ENCODE measurements around the gene ACOX1. TPM values are rescaled to one million over a fixed set of nuclear protein-coding genes. Genes with fewer than 3 reads are reported as not detected.

Gene ACOX1
- polyA plus RNA-seq, 1 donor (not counting 4 experiments of a cell fraction or from before 2014, with no cell fraction given), result 31.8 TPM

DNA sequence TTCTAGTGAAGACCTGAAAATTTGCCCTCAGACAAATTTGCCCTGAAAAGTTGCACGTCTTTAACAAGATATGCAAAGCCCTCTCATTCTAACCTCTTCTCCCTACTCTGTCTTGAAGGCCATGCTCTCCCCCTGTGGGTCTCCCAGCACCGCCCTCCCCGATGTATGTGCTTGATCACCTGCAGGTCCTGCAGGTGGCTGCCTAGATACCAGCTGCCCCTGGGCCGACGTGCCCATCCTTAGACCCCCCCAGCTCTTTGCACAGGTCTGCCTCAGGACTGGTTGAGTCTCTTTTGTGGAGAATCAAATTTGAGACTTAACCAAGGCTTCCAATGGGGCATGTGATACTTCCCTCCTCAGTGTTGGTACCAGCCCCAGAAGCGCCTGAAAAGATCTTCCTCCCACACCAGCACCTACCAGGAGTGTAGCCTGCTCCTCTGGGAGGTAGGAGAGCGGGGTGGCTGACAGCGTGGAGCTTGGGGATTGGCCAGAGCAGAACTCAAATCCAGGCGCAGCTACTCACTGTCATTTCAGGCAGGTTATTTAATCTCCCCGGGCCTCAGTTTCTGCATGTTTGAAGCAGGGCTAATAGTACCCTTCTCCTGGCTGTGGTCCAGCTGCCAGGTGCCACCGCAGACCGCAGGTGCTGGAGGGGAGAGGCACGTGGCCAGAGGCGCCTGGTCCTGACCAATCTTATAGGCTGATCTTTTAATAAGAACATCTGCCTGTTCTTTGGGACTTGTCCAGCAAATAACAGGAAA, 69.7 kb downstream of the ACOX1 start:
- peaks cover 3% of the 10 kb centered on the region for H3K79me2 ChIP-seq (ENCODE audit: control insufficient read depth, insufficient read depth, low read length)
- TF ChIP-seq EZH2 (IDR thresholded peaks at IDR 0.05; ENCODE audit: low read length), result no peak
- TF ChIP-seq, protein P1, sequence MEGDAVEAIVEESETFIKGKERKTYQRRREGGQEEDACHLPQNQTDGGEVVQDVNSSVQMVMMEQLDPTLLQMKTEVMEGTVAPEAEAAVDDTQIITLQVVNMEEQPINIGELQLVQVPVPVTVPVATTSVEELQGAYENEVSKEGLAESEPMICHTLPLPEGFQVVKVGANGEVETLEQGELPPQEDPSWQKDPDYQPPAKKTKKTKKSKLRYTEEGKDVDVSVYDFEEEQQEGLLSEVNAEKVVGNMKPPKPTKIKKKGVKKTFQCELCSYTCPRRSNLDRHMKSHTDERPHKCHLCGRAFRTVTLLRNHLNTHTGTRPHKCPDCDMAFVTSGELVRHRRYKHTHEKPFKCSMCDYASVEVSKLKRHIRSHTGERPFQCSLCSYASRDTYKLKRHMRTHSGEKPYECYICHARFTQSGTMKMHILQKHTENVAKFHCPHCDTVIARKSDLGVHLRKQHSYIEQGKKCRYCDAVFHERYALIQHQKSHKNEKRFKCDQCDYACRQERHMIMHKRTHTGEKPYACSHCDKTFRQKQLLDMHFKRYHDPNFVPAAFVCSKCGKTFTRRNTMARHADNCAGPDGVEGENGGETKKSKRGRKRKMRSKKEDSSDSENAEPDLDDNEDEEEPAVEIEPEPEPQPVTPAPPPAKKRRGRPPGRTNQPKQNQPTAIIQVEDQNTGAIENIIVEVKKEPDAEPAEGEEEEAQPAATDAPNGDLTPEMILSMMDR (optimal IDR thresholded peaks at IDR 0.05 in 1 of 3, IDR thresholded peaks at IDR 0.05 in 1 of 3, conservative IDR thresholded peaks at IDR 0.05 in 1 of 3; ENCODE audit: extremely low read depth in 1 of 3, insufficient read depth in 2 of 3, low read length in 3 of 3), result no peak
- H3K4me1 ChIP-seq (ENCODE audit: control insufficient read depth, extremely low read depth, insufficient read depth, low read length), result peaks cover 29% of the 10 kb centered on the region
- H2AFZ ChIP-seq (ENCODE audit: control insufficient read depth, low read length), result no peak overlapping the region
- no peaks in the 10 kb centered on the region for H3K9me3 ChIP-seq (ENCODE audit: control insufficient read depth, low read depth, low read length)
- dilution Hi-C loops (cut with MboI; ENCODE audit: extremely low pct_ligation_motif_present, low sequenced_read_pairs), result no loop called here
- H3K27me3 ChIP-seq (ENCODE audit: control insufficient read depth, extremely low read depth, insufficient read depth, low read length), result no peaks in the 10 kb centered on the region
- H3K4me2 ChIP-seq (ENCODE audit: control insufficient read depth, extremely low read depth, insufficient read depth, low read depth, low read length), result peak overlapping the region; percentile 65
- peaks cover 2% of the 10 kb centered on the region for H3K9me1 ChIP-seq (ENCODE audit: control insufficient read depth, extremely low read depth, insufficient read depth, low read length)
- no peak overlapping the region for H3K4me3 ChIP-seq (ENCODE audit: control insufficient read depth in 2 of 3, extremely low read depth in 1 of 3, insufficient read depth in 2 of 3, low read depth in 1 of 3, low read length in 3 of 3)
- H3K27ac ChIP-seq (ENCODE audit: control insufficient read depth, insufficient read depth, low read length), result no peak overlapping the region
- DNase-seq (ENCODE audit: low read depth, low spot score) (no peak), FAIRE-seq (peak; percentile 9)
- no peak overlapping the region for H3K9ac ChIP-seq (ENCODE audit: control insufficient read depth, extremely low read depth, insufficient read depth, low read length)
- peaks cover 0 to 5% of the 10 kb centered on the region in 2 experiments for H3K36me3 ChIP-seq (ENCODE audit: control insufficient read depth in 2 of 2, extremely low read depth in 1 of 2, insufficient read depth in 2 of 2, low read length in 2 of 2)
- H4K20me1 ChIP-seq (ENCODE audit: control insufficient read depth, extremely low read depth, insufficient read depth, low read length), result no peaks in the 10 kb centered on the region

DNA sequence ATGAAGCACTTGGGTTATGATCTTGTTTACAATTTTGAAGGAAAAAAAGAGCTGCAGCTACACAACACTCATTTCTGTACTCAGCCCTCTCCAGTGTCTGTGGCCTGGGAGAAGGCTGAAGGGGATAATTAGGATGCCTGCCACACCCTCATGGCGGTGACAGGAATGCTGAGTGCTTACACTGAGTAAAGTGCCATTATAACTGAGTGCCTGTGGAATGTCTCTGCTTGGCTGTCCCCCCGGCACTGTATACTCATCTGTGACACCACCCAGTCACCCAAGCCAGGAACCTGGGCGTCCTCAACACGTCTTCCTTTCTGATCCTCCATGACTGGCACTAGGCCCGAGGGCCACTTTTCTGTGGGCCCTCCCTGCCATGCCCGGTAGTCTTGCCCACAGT, 70.8 kb downstream of the ACOX1 start:
- Histone ChIP-seq H3K9me3 (ENCODE audit: control insufficient read depth, low read depth, low read length) (no peaks in the 10 kb centered on the region), H3K79me2 (ENCODE audit: control insufficient read depth, insufficient read depth, low read length) (peaks cover 8% of the 10 kb centered on the region), H3K9ac (ENCODE audit: control insufficient read depth, extremely low read depth, insufficient read depth, low read length) (no peak overlapping the region), H3K27me3 (ENCODE audit: control insufficient read depth, extremely low read depth, insufficient read depth, low read length) (no peaks in the 10 kb centered on the region), H3K4me3 (ENCODE audit: control insufficient read depth in 2 of 3, extremely low read depth in 1 of 3, insufficient read depth in 2 of 3, low read depth in 1 of 3, low read length in 3 of 3) (no peak overlapping the region), H2AFZ (ENCODE audit: control insufficient read depth, low read length) (no peak overlapping the region), H3K9me1 (ENCODE audit: control insufficient read depth, extremely low read depth, insufficient read depth, low read length) (peaks cover 2% of the 10 kb centered on the region), H4K20me1 (ENCODE audit: control insufficient read depth, extremely low read depth, insufficient read depth, low read length) (no peaks in the 10 kb centered on the region), H3K4me2 (ENCODE audit: control insufficient read depth, extremely low read depth, insufficient read depth, low read depth, low read length) (no peak overlapping the region), H3K27ac (ENCODE audit: control insufficient read depth, insufficient read depth, low read length) (no peak overlapping the region), H3K36me3 (ENCODE audit: control insufficient read depth in 2 of 2, extremely low read depth in 1 of 2, insufficient read depth in 2 of 2, low read length in 2 of 2) (peaks cover 0 to 5% of the 10 kb centered on the region in 2 experiments), H3K4me1 (ENCODE audit: control insufficient read depth, extremely low read depth, insufficient read depth, low read length) (peaks cover 32% of the 10 kb centered on the region)
- FAIRE-seq (no peak), DNase-seq (ENCODE audit: low read depth, low spot score) (no peak)
- TF ChIP-seq EZH2 (IDR thresholded peaks at IDR 0.05; ENCODE audit: low read length), result no peak
- dilution Hi-C loops (cut with MboI; ENCODE audit: extremely low pct_ligation_motif_present, low sequenced_read_pairs), result no loop called here
